HG03135 (cell line): ENCODE results near the gene KLRF2.

Experiments used
- ATAC-seq: cut with Tn5 transposase; IDR thresholded peaks from one replicate; pipeline ENCODE4 v1.9.1; 2021; ENCODE audit warnings: mild to moderate bottlenecking, moderate library complexity; ENCODE audit not compliant: unreplicated experiment

KLRF2 gene

DNA sequence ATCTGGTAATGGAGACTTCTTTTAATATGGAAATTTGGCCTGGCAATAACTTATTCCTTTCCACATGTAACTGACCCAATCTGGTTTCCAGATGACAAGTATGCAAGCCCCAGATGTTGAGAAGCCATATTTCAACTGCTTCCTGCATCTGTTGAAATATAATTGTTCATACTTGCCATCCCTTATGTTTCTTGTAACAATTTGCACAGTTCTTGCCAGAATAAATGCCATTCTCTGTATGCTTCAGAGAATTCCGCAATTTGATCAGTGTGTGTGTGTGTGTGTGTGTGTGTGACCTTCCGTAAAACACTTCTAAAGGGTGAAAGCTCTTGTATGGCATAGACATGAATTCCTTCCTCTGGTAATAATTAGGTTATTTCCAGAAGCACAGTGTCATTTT is 52.7 kb downstream of the KLRF2 start:
- no peak for ATAC-seq

GRCh38 chr12:9935026-9935425 is 53.7 kb downstream of the KLRF2 start:
- ATAC-seq, result no peak

GRCh38 chr12:9936591-9936990 is 55.3 kb downstream of the KLRF2 start:
- no peak for ATAC-seq

DNA sequence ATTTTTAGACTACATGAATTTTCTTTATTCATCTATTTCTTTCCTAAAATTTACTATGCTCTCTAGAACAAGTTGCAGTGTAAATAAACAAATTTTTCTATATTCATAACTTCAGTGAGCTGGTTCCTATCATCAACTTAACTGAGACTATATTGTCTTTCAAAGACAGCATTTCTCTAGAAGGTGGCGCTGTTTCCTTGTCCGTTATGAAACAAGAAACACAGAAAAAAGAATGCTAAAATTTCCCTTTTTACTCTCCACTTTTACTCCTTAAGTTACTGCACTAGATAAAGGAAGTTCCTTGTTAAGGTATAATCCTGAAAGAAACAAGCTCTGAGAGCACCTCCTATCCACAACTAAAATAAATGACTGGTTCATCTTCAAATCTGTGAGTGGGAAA is 59.1 kb downstream of the KLRF2 start:
- no peak for ATAC-seq

- ATAC-seq, result no peak
Observed at GRCh38 chr12:9941838-9942237, 60.5 kb downstream of the KLRF2 start.

GRCh38 chr12:9943240-9943639 is 62.0 kb downstream of the KLRF2 start:
- no peak for ATAC-seq

DNA sequence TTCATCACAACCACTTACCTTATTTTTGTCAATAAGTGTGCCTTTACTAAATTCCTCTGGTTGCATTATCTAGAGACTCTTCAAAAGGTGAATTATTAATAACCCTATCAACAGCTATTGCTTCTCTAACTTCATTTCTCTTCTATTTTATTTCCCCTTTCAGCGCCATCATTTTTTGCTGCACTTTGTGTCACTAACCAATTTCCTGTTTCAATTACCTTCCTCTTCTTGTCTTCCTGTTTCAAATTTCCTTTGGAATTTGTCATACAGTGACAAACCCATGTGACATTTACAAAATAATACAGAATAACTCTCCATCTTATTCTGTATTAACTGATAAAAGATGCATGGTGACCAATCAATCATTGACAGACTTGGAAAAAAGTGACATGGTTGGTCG is 63.1 kb downstream of the KLRF2 start:
- no peak for ATAC-seq
